Kidney (tissue), 14 donors: ENCODE data around the gene SULT1C3. TPM values are rescaled to one million over a fixed set of nuclear protein-coding genes. Genes with fewer than 3 reads are reported as not detected.

ENCODE experiments used
- DNase-seq, 5 donors: peaks; one replicate each; pipeline ENCODE4 v3.0.0-alpha.2; 2013 to 2020
- FAIRE-seq: peaks from 2 replicates; lab custom pipeline; 2012; peaks lifted over from hg19 to GRCh38; lab: Jason Lieb, UNC
- H3K27ac ChIP-seq, 2 donors: one replicate each; pipeline ENCODE4 v1.7.0; 2013; ENCODE audit warnings: low read depth in 2 of 2, low read length in 2 of 2, inconsistent platforms in 1 of 2
- H3K27me3 ChIP-seq: one replicate; pipeline ENCODE4 v1.7.1; 2013; ENCODE audit warnings: low read length, inconsistent platforms; ENCODE audit not compliant: control insufficient read depth, insufficient read depth
- H3K36me3 ChIP-seq, 3 donors: one replicate each; pipeline versions ENCODE4 v1.7.0 to v1.7.1; 2013; ENCODE audit warnings: low read length in 3 of 3, control low read depth in 1 of 3, inconsistent platforms in 1 of 3; ENCODE audit not compliant: insufficient read depth in 3 of 3, control insufficient read depth in 2 of 3
- H3K4me1 ChIP-seq, 3 donors: one replicate each; pipeline versions ENCODE4 v1.7.0 to v1.7.1; 2013; ENCODE audit warnings: low read length in 3 of 3, inconsistent platforms in 1 of 3, low read depth in 1 of 3; ENCODE audit not compliant: control insufficient read depth in 2 of 3, insufficient read depth in 2 of 3
- H3K4me3 ChIP-seq, 3 donors: one replicate each; pipeline versions ENCODE4 v1.7.0 to v1.8.1; 2013; ENCODE audit warnings: low read length in 3 of 3, control low read depth in 1 of 3, inconsistent platforms in 1 of 3
- H3K9ac ChIP-seq, 3 donors: one replicate each; pipeline versions ENCODE4 v1.7.0 to v1.7.1; 2013; ENCODE audit warnings: low read length in 3 of 3, control low read depth in 1 of 3, inconsistent platforms in 1 of 3
- H3K9me3 ChIP-seq, 3 donors: one replicate each; pipeline versions ENCODE4 v1.7.0 to v1.7.1; 2013; ENCODE audit warnings: low read length in 3 of 3, control low read depth in 1 of 3, inconsistent platforms in 1 of 3; ENCODE audit not compliant: control insufficient read depth in 2 of 3, insufficient read depth in 1 of 3
- CTCF ChIP-seq: IDR thresholded peaks from 3 replicates; pipeline ENCODE4 v1.5.1; 2012; ENCODE audit warnings: mild to moderate bottlenecking, moderate library complexity, borderline replicate concordance; ENCODE audit not compliant: insufficient read depth; ENCODE audit errors: extremely low read depth
- intact Hi-C: fragments of 100-400 bp; cut with DNase I; formaldehyde crosslinking; loops from one replicate; pipeline ENCODE4 v1.11.1; 2022
- polyA plus RNA-seq: library from polyadenylated mRNA; stranded (reverse); fragments of 350-450 nt; fragmentation: Illumina TruSeq; extraction: RNeasy Lipid Tissue Mini Kit (QIAGEN cat#74804); gene quantifications from one replicate; pipeline ENCODE4 v1.2.3, GENCODE V29; 2014; ENCODE audit warnings: low read depth, low replicate concordance; ENCODE audit not compliant: insufficient read depth
- total RNA-seq: library from RNA; stranded (reverse); fragmentation: NEBNext Ultra II Directional; extraction: Animal tissue kit (Norgen Biotek cat#: 25700); gene quantifications from one replicate; pipeline ENCODE4 v1.2.1, GENCODE V29; 2021
- donor health status: control.
- donor health status: control.
- donor health status: control.
- donor health status: control.
- donor health status: control.
- donor health status: DM: yes; HTN: yes; CAD: no.
- donor health status: Normal renal cell carcinoma (clear cell type).

Gene SULT1C3
- total and polyA plus RNA-seq, 2 donors from 2014 or later = not detected

GRCh38 chr2:108266218-108266617, 26.4 kb downstream of the SULT1C3 start:
- Histone ChIP-seq H3K4me1 (peaks cover 2 to 16% (median 3%) of the 10 kb centered on the region in 3 donors), H3K27me3 (no peaks in the 10 kb centered on the region), H3K9me3 (no peaks in the 10 kb centered on the region), H3K9ac (no peak overlapping the region), H3K4me3 (no peak overlapping the region), H3K36me3 (no peaks in the 10 kb centered on the region), H3K27ac (no peak overlapping the region)
- FAIRE-seq (no peak), DNase-seq (peak in 2 of 5 donors; percentile 41 to 47)
- TF ChIP-seq CTCF = no peak
- intact Hi-C loops = no loop called here

DNA sequence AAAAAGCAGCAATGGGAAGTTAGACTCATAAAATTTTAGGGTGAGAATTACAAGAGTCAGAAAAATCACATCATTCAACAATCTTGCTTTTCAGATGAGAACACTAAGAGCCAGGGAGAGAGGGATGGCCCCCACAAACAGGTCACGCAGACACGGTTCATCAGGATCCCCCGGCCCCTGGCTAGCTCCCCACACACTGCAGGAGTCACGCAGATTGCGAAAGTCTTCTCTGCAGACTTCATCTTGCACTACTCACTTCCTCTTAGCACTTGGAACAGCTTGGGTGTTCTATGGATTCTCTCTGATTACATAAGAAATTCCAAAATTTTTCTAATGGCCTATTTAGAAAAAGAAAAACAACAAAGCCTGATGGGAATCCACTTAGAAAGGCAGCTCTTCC, 27.3 kb downstream of the SULT1C3 start:
- peak overlapping the region in 1 of 2 donors; percentile 41 for H3K27ac ChIP-seq
- intact Hi-C loops = no loop called here
- H3K27me3 ChIP-seq = no peaks in the 10 kb centered on the region
- no peak overlapping the region for H3K4me3 ChIP-seq
- H3K9me3 ChIP-seq = no peaks in the 10 kb centered on the region
- no peak overlapping the region for H3K9ac ChIP-seq
- FAIRE-seq = no peak
- peaks cover 3 to 21% (median 6%) of the 10 kb centered on the region in 3 donors for H3K4me1 ChIP-seq
- DNase-seq = peak in 2 of 5 donors; percentile 27 to 75
- no peak for TF ChIP-seq CTCF
- no peaks in the 10 kb centered on the region for H3K36me3 ChIP-seq

DNA sequence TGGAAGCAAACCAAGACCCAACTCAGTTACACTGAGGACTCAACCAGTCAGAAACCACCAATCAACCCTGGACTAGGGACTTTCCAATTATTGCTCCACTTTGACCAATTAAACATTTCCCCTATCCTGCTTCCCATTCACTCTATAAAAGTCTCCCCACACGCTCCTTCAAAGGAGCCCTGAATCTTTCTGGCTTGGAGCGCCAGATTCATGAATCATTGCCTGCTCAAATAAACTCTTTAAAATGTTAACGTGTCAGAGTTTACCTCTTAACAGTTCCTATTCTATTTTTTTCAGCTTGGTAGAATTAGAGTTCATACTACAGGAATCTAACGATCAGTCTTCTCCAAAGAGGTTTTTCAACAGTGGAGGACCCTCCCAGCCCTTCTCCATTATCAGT, 28.2 kb downstream of the SULT1C3 start:
- peaks cover 3 to 14% (median 6%) of the 10 kb centered on the region in 3 donors for H3K4me1 ChIP-seq
- H3K36me3 ChIP-seq = no peaks in the 10 kb centered on the region
- no peak for FAIRE-seq
- H3K9ac ChIP-seq = no peak overlapping the region
- intact Hi-C loops = no loop called here
- H3K9me3 ChIP-seq = no peaks in the 10 kb centered on the region
- peak in 1 of 5 donors; percentile 35 for DNase-seq
- H3K27ac ChIP-seq = peak overlapping the region in 1 of 2 donors; percentile 41
- no peak overlapping the region for H3K4me3 ChIP-seq
- TF ChIP-seq CTCF = no peak
- no peaks in the 10 kb centered on the region for H3K27me3 ChIP-seq

- Histone ChIP-seq H3K9me3 (no peaks in the 10 kb centered on the region), H3K36me3 (no peaks in the 10 kb centered on the region), H3K9ac (no peak overlapping the region), H3K27ac (no peak overlapping the region), H3K4me1 (peaks cover 3 to 14% (median 6%) of the 10 kb centered on the region in 3 donors), H3K4me3 (no peak overlapping the region), H3K27me3 (no peaks in the 10 kb centered on the region)
- DNase-seq (no peak), FAIRE-seq (no peak)
- no peak for TF ChIP-seq CTCF
- intact Hi-C loops = no loop called here
Measured at GRCh38 chr2:108270346-108270745, 30.6 kb downstream of the SULT1C3 start.
